GM21381 (cell line): ENCODE measurements around the gene AANAT.

Experiments used
- ATAC-seq: cut with Tn5 transposase; IDR thresholded peaks from one replicate; pipeline ENCODE4 v1.9.1; 2021; ENCODE audit warnings: mild to moderate bottlenecking, moderate library complexity; ENCODE audit not compliant: unreplicated experiment

Gene AANAT

DNA sequence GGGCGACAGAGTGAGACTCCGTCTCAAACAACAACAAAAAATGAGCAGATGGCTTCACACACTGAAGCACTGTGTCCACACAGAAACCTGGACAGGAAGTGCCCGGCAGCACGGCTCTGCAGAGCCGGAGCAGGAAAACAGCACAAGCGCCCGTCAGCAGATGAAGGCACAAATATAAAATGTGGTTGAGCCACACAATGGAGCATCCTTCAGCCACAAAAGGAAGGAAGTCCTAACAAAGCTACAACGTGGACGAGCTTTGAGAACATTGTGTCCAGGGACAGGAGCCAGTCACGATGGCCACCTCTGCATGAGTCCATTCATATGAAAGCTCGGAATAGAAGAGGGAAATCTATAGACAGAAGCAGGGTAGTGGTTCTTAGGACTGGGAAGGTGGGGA is 18.2 kb downstream of the AANAT start:
- ATAC-seq: no peak

GRCh38 chr17:76487451-76488192 is 20.2 kb downstream of the AANAT start:
- ATAC-seq: no peak

DNA sequence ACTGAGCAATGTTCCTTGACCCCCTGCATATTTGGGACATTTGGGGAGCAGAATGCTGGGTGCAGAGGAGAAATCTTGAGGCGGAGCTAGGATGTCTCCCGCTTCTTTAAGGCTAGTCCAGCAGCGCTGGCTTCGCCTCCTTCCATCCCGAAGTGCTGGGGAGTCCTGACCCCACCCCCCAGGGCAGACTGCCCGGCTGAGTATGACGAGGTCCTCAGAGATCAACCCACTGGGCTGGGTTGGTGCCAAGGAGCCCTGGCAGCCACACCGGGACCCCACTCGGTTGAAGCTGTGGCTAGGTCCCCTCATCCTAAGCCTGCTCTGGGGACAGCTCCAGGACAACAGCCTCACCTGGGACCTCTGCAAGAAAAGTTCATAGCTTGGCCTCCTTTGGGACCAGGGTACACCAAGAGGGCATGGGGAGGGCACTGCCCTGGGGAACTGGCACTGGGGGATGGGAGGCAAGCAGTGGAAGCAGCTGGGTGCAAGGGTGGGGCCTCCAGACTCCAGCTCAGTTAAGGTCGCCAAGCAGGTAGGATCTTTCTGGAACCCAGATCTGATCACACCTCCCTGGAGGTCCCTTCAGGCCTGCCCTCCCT is 22.8 kb downstream of the AANAT start:
- ATAC-seq: no peak

- ATAC-seq: peak; percentile 2
These were observed 24.1 kb downstream of the AANAT start for GRCh38 chr17:76491271-76492122.

DNA sequence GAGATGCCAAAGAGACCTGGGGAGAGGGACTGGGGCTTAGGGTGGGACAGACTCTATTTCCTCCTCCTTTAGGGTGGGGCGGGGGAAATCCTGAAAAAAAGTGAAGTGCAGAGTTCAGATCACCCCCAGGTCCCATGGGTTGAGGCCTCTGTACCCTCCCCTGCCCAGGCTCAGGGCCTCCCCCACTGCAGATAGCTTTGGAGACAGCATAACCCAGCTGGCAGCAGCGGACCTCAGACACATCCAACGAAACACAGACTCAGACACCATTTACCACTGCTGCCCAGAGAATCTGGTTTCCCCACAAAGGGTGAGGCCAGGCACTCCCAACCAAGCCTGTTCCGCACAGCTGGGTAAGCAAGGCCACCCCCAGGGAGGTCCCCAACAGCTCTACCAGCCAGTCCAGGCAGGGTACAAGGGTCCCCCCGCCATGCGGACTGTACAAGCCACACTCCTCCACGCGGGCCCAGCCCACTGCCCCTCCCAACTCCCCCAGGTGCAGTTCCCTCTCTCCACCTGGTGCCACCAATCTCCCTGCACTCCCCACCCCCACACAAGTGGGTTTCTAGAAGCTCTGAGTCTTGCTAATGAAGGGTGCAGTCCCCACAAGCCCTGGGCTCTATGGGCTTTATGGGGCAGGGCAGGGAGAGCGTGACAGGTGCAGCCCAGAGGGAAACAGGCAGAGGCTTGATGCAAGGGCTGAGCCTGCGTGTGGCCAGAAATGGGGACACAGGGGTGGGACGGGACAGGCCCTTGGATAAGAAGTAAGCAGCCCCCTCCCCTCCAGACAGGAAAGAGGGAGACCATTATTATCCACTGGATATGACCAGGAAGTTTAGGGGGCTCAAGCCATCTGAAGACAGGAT is 25.0 kb downstream of the AANAT start:
- peak; percentile 37 for ATAC-seq

- peak; percentile 38 for ATAC-seq
These were observed 25.6 kb downstream of the AANAT start for GRCh38 chr17:76492989-76493501.

GRCh38 chr17:76493505-76494167 is 26.2 kb downstream of the AANAT start:
- ATAC-seq: no peak

DNA sequence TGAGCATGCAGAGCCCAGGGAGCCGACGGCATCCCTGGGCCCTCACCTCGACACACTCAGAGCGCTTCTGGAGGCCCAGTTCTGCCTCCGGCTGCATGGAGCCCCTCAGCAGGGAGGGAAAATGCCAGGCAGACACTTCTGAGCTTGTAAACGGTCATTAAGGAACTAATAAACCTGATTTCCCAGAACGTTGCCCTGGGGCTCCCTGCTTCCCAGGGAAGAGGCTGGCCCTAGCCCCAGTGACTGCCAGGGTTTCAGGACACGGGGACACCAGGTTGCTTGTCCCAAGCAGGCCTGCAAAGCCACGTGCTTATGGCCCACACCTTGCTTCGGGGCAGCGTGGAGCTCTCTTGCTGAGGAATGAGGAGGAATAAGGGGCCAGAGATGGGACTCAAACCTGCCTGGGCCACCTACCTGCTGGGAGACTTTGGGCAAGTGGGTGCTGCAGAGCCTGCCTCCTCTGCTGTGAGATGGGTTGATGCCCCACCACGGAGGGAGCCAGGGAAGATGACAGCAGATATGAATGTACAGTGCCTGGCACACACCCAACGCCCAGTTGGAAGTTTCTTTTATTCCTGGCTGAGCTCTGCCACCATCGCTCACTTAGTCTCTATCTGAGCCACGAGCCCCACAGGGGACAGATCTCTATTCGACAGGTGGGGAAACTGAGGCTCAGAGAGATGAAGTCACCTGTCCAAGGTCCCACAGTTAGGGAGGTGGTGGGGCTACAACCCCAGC is 28.4 kb downstream of the AANAT start:
- no peak for ATAC-seq

DNA sequence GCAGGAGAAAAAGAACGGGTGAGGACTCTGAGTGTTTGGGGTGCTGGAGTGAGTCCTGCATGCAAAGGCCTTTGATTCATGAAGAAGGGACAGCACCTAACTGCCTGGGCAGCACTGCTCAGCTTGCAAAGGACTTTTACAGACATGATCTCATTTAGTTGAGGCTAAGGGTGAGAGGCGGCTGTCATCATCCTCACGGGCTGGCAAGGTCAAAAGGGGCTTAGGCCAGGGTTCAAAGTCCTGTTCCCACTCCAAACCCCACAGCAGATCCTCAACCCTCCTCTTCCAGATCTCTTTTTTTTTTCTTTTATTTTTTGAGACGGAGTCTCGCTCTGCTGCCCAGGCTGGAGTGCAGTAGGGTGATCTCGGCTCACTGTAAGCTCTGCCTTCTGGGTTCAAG is 29.1 kb downstream of the AANAT start:
- ATAC-seq: no peak

DNA sequence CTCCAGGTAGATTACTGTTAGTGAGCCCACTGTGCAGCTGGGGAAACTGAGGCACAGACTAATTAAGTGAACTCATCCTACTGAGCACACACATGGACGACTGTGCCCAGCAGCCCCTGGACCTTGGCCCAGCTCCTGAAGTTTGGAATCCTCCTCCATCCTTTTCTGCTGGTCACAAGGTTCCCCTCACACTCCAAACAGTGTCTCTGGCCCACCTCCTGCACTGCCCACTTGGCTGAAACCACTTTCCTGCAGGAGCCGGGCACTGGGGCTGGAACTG is 30.2 kb downstream of the AANAT start:
- ATAC-seq: no peak

DNA sequence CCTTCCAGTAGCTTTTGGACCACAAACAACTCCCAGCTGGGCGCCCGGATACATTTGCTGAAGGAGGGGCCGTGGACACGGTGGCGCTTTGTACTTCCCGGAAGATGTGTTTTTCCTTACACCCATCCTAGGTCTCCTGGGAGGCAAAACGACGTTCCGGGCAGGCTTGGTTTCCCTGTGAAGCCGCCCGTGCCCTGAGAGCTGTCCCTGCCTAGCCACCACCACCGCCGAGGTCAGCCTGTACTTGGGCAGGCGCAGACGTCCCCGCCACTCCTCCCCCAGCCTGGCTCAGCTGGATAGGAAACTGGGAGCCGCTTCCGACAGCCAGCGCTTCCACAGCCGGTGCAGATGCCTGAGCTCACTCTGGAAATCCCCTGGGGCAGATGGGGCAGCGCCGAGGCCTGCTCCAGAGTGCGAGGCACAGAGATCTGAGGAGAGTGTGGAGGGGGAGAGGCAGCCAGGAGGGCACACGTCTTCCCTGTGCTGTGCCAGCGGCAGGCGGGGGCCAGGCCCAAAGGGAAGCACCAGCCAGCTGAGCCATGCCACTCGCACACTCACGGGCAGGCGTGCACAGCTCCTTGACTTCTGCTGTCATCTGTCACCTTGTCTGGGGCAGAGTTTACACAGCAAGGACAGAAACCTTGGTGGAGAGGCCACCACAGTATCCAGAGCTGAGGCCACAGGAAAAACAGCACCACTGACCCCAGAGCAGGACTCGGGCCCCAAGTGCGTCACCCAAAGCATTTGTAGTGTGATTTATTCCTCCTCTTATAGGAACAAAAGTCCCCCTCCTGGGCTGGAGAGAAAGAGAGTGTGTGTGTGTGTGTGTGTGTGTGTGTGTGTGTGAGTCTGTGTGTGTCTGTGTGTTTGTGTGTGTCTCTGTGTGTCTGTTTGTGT is 30.8 kb downstream of the AANAT start:
- no peak for ATAC-seq

- no peak for ATAC-seq
These were observed 31.5 kb downstream of the AANAT start for GRCh38 chr17:76498876-76499251.

DNA sequence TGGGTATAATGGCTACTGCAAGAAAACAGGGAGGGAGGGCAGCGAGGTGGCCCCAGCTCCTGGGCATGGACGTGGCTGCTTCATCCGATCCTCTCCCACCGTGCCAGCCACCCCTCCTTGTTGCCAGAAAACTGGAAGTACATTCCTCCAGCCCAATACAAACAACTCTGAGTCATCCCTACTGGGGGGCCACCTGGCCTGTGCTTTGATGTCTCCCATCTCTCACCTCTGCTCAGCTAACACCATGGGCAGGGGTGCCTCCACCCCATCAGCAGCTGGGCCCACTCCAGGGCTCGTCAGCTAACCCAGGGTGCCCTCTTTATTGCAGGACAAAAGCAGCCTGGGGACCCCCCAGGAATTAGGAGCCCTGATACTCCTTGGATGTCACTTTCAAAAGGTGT is 31.9 kb downstream of the AANAT start:
- no peak for ATAC-seq

DNA sequence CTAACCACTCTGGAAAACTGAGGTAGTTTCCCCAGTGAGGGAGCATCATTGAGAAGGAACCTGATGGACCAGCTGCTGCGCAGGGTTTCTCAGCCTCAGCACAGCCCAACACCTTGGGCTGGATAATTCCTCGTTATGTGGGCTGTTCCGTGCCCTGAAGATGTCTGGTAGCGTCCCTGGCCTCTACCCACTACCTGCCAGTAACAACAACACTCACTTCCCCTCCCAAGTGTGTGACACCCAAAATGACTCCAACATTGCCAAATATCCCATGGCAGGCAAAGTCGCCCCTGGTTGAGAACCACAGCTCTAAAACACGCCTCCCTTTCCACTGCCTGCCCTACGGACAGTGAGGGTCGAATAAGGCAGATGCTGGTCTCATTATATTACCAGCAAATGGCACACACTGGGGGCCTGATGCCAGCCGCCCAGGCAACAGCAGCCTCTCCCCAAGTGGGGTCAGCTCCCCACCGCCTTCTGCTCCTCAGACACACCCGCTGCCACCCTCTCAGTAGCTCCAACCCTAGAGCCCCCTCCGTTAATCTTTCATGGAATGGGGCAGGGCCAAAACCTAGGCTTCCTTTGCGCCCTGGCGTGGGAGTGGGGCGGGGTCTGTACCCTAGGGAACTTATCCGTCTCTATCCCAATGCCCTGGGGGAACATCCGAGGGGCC is 32.8 kb downstream of the AANAT start:
- no peak for ATAC-seq

DNA sequence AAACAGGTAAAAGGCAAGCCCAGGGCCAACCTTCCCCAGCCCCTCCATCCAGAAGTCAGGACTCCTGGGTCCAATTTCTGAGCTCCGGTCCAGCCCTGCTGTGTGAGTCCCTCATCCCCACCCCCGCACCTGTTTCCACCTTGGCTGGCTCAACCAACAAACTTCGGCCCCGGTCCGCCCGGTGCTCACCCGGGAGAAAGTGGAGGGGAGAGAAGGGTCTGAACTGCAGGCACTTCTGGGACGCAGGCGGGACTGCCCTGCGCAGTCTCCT is 33.3 kb downstream of the AANAT start:
- ATAC-seq: no peak

DNA sequence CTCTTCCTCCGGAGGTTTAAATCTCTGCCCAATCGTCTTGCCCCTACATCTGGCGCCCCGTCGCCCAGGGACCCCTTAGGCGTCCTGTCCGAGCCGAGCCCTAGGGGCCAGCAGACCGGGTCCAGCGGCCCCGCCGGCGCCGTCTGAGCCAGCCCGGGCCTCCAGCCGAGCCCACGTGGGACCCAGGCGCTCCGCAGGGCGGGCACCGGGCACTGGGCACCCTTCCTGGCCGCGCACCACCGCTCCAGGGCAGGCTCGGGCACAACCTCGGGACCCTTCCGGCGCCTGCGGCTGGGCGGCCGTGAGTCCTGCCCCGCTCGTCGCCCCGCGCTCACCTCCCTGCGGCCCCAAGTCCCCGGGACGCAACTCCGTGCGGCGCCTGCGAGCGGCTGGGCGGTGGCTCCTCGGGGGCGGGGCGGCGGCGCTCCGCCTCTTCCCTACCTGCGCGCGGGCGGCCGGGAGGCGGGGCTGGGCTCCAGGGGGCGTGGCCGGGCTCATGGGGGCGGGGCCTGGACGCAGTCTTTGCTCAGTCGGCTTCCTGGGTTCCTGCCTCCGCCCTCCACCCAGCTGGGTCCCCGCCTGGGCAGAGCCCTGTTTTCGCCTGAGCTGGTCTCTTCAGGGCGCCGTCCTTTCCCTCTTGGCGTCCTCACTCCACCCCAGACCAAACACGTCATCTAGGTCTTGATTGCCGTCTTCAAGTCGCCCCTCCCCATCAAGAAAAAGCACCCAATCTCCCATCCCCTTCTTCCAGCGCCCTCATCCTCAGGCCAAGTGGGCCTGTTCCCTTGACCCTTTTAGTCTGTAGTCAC is 33.8 kb downstream of the AANAT start, which contains the start of gene RHBDF2:
Gene RHBDF2, minus strand, starts transcription at position 406 of the 809 bp plus-strand sequence. CDS start 19,899 bp downstream, outside the sequence.
- peak; percentile 64 for ATAC-seq

- no peak for ATAC-seq
These were observed 34.5 kb downstream of the AANAT start for GRCh38 chr17:76501827-76502307.
